Effector CD4-positive, alpha-beta T cell (primary cell): ENCODE measurements around the gene TRPV2.

Experiments
- DNase-seq: peaks from one replicate; pipeline ENCODE4 v3.0.0-alpha.2; 2020

TRPV2 gene

GRCh38 chr17:16477666-16478065 lies 62.3 kb downstream of the TRPV2 start:
- DNase-seq, result no peak

- DNase-seq, result no peak
Measured at GRCh38 chr17:16478649-16479048, 63.3 kb downstream of the TRPV2 start.

GRCh38 chr17:16479264-16479663 lies 63.9 kb downstream of the TRPV2 start:
- no peak for DNase-seq

- no peak for DNase-seq
Measured at GRCh38 chr17:16480995-16481394, 65.6 kb downstream of the TRPV2 start.

GRCh38 chr17:16482253-16482652 lies 66.9 kb downstream of the TRPV2 start:
- no peak for DNase-seq

GRCh38 chr17:16483021-16483645 lies 67.8 kb downstream of the TRPV2 start:
- DNase-seq, result no peak

- DNase-seq, result no peak
Measured at GRCh38 chr17:16484445-16485175, 69.2 kb downstream of the TRPV2 start.
